HUDEP-2 (cell line): ENCODE results near the gene NKPD1.
A peak's percentile ranks its signal among the peaks of the same experiment; 100 is the strongest.

Source experiments
- DNase-seq, 76 experiments: peaks; one replicate each; lab custom pipeline; 2025; ENCODE audit not compliant: unreplicated experiment in 76 of 76; lab: John Stamatoyannopoulos, UW

NKPD1 gene

DNA sequence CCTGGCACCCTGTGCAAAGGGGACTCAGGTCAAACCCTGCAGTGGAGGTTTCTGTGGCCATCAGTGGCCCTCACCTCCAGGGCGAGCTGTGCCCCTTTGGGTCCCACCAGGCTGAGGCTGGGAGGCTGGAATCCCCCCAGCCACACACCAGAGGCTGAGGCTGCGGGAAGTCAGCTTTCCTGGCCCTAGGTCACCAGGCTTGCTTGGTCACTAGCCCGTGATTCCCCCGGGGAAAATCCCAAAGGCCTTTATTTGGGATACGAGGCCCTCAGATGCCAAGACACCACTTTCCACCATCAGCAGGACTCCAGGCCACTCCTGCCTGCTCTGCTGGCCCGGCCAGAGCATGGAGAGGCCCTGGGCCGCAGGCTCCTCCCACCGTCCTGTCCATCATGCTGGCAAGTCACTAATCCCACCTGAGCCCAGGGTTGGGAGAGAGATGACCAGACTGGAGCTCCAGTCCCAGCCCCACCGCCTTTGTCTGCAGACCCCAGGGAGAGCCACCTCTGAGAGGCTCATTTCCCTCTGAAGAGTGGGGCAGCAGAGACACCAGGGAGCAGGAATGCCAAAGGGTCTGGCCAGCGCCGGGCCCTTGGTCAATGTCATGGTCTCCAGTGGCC lies 4.7 kb downstream of the NKPD1 start:
- DNase-seq = no peak

DNA sequence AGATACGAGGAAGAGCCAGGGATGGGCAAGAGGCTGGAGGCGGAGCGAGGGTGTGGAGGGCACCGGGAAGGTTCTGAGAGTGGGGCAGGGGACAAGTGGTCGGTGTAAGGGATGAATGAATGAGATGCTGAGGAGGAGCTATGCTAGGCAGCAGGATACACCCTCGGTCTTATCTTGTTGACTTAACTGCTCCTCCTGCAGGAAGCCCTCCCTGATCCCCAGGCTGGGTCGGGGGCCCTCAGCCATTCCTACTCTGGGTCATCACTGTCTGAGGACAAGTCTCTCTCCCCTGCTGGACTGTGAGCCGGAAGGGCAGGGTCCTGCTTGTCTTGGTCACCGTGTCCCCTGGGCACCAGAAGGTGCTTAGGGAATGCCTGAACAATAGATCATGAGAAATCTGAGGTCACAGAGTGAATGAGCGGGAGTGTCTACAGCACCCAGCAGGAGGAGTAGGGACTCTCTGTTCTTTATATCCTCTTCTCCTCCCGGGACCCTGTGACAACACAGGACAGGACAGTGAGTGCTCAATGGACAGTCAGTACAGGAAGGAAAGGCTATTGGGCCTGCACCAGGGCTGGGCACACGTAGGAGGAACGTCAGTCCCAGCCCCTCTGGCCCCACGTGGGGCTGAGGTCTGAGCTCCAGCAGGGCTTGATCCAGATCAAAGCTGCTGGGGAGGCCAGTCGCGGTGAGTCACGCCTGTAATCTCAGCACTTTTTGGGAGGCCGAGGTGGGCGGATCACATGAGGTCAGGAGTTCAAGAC lies 6.5 kb downstream of the NKPD1 start:
- DNase-seq = peak in 72 of 76 experiments; percentile 32 to 95 (median 78)

DNA sequence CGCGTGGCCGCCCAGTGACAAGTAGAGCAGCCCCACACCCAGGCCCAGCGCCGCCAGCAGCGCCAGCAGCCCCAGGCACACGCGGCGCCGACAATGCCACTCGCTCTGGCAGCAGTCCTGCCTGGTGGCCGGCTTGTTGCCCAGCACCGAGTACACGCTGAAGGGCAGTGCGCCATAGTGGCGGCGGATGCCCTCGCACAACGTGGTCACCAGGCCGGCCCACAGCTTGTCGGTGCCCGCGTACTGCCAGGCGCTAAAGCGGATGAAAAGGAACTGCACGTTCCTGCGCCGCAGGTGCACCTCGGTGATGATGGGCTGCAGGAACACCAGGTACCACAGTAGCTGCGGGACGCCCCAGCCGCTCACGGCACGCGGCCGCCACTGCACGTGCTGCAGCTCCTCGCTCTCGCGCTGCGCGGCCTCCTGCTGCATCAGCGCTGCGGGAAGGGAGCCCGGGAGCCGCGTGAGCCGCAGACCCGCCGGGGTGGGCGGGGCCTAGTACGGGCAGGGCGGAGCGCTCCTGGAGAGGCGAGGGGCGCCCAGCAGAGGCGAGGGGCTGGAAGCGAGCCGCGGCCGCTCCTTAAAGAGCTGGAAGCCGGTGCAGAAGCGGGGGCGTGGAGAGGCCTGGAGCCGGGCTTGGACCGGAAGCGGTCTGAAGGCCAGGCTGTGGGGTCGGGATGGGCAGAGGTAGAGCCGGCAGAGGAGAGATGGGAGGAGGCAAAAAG lies 7.3 kb downstream of the NKPD1 start:
- peak in 64 of 76 experiments; percentile 22 to 84 (median 60) for DNase-seq

DNA sequence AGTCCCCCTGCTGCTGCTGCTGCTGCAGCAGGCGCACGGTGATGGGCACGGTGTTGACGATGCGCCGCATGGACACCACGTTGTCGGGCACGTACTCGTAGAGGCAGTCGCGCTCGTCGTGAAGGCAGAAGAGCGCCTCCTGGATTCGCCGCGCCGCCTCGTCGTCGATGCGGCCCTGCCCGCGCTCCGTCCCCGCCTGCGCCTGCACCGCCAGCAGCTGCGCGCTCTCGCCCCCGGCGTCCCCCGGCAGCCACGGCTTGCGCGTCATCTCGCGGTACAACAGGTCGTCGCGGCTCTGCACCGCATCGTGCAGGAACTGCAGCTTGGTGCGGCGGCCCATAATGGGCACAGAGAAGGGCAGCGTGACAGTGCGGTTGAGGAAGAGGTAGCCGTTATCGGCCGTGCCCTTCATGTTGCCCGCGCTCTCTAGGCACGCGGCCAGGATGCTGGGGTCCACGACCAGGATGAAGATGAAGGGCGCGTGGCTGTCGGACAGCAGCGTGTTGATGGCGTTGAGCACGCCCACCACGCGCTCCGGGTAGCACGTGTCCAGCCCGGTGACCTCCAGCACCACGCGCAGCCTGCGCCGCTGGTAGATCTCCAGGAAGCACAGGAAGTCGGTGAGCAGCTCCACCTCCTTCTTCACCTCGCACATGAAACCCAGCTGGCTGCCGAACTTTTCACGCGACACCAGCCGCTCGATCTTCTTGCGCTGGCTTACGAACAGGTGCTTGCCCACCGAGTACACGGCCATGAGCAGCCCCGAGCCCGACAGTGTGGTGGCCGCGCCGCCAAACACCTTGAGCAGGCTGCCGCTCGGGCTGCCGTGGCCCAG lies 8.1 kb downstream of the NKPD1 start:
- peak in 75 of 76 experiments; percentile 39 to 97 (median 75) for DNase-seq

DNA sequence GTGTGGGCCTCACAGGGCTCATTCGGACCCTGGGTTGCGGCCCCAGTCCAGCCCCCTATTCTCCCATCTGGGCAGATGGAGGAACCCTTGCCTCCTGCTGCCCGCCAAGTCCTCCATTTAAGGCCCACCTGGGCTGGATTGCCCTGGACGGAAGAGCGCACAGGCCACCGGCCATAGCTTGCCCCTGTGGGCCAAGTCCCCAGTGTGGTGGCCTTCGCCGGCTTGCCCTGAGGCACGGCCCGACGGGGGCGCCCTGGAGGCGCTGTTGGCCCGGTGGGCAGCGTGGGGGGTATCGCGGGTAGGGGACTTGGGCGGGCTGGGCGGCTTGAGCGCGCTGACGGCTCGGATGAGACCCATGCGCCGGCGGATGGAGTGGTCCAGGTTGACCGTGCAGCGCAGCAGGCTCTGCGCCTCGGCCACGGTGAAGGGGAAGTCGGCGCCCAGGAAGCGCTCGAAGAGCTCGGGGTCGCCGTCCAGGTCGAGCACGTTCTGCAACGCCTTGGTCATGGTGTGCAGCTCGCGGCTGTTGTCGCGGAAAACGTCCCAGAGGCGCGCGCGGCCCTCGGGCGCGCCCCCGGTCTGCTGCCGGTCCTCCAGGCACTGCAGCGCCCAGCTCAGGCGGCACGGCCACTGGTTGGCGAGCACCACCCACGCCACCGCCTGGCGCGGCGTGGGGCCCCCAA lies 8.8 kb downstream of the NKPD1 start:
- DNase-seq = peak in 8 of 76 experiments; percentile 23 to 67 (median 54)

DNA sequence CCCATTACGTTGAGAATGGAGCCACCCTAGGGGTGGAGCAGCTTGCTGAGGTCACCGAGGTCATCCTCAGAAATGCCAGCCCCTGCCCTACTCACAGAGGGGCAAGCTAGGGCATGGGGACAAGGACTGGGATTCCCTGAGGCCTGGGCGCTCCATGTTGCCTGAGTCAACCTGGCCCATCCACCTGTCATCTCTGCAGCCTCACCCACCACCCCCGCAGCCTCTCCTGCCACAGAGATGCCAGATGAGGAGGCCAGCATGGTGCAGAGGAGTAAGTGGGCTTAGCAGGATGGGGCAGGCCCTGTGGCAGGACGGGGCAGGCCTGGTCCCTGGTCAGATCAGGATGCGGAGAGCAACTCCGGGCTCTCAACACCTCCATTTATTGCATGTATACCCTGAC lies 9.5 kb downstream of the NKPD1 start:
- peak in 3 of 76 experiments; percentile 16 to 35 (median 31) for DNase-seq

DNA sequence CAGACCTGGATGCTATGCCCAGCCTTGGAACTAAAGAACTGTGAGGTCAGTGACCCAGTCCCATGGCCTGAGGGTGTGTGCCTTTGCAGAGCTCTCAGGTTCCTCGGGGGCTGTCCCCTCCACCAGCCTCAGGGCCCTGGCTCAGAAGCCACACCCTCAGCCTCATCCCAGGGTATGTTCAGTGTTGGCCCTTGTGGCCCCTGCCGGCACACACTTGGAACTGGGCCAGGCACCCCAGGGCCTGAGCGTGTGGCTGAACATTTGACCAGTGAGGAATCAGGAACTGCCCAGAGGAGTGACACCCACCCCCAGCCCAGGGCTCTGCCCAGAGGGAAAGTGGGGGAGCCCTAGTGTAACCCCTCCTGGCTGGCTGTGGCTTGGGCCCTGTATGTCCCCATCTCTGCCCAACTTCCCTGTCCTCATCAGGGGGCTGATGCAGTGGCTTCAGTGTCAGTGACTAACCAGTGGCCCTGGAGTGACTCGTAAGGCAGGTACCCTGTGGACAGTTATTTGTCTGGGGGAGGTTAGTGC lies 10.0 kb downstream of the NKPD1 start:
- peak in 27 of 76 experiments; percentile 8 to 67 (median 39) for DNase-seq

DNA sequence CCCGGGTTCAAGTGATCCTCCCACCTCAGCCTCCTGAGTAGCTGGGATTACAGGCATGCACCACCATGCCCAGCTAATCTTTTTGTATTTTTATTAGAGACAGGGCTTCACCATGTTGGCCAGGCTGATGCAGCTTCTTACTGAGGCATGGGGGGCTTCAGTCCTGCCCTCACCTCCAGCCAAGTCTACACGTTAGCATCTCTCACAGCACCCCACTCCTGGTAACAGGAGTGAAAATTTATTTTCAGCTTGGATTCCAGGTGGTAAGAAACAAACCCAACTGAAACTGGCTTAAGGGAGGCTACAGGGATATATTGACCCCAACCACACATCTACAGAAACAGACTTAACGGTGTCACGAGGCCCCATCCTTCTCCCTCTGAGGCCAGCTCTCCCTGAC lies 10.6 kb downstream of the NKPD1 start:
- no peak for DNase-seq

DNA sequence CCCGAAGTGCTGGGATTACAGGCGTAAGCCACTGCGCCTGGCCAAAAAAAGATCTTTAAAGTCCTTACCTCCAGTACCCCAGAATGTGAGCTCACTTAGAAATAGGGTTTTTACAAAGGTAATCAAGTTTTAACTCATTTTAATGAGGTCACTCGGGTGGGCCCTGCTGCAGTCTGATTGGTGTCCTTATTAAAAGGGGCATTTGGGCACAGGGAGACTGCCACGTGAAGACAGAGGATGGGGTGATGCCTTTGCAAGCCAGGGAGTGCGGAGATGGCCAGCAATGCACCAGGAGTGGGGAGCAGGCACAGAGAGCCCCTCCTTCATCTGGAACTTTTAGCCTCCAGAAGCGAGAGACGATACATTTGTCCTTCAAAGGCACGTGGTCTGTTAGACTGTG lies 11.7 kb downstream of the NKPD1 start:
- no peak for DNase-seq

DNA sequence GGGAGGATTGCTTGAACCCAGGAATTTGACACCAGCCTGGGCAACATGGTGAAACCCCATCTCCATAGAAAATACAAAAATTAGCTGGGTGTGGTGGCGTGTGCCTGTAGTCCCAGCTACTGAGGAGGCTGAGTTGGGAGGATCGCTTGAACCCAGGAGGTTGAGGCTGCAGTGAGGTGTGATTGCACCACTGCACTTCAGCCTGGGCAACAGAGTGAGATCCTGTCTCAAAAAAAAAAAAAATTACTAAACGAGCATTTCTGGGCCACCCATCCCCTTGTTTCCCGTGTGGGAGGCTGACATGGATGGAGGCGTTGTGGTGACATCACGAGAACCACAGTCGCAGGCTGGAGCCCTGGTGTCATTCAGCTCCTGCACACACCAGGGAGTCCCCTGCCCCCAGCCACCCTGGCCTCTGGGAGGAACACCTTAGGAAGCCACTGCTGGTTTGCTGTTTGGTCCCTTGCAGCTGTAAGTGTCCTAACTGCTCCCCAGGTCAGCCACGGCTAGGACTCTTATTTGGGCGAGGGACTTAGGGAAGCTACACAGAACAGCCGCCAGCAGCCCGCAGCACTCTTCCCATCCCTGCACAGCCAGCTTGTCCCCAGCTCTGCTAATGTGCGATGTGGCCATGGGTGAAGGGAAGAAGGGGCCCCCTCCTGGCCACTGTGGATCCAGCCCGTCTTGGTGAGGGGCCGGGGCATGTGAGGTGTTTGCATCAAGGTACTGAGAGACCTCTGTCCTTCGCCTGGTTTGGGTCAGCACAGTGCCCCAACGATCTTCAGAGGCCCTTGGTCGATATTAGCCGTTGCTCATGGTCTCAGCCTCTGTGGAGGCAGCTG lies 12.7 kb downstream of the NKPD1 start:
- DNase-seq = no peak

DNA sequence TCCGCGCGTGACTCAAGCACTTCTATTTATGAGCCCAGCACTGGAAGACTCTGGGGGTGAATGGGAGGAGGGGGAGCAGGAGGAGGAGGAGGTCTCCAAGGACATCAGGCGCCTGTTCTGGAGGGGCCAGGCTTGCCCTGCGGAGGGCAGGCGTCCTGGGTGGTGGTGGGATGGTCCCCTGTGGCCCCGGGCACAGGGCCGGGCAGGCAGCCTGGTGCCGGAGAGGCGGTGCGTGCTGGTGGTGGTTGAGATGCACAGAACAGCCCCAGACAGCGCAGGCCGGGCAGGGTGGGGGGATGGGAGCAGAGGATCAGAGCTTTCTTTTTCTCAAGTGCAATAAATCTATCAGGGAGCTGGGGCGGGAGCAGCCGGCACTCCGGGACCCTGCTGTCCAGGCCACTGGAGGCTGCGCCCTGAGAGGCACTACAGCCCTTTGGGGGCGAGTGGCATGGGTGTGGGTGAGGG lies 14.0 kb downstream of the NKPD1 start:
- no peak for DNase-seq

DNA sequence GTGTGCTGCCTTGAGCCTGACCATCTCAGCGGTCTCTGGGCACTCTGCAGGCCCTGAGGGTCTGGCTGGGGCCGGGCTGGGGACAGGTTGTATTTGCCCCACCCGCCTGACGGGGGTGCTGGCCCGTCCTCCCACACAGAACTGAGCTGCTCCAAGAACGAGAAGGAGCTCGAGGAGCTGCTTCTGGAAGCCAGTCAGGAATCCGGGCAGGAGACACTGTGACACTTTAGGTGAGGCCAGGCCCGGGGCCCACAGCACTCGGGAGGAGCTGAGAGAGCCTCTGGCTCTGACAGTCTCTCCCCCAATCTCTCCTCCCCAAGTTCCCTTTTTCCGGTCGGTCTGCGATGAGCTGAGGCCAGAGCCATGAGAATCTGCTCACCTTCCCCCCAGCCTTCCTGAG lies 14.5 kb downstream of the NKPD1 start:
- DNase-seq = no peak

DNA sequence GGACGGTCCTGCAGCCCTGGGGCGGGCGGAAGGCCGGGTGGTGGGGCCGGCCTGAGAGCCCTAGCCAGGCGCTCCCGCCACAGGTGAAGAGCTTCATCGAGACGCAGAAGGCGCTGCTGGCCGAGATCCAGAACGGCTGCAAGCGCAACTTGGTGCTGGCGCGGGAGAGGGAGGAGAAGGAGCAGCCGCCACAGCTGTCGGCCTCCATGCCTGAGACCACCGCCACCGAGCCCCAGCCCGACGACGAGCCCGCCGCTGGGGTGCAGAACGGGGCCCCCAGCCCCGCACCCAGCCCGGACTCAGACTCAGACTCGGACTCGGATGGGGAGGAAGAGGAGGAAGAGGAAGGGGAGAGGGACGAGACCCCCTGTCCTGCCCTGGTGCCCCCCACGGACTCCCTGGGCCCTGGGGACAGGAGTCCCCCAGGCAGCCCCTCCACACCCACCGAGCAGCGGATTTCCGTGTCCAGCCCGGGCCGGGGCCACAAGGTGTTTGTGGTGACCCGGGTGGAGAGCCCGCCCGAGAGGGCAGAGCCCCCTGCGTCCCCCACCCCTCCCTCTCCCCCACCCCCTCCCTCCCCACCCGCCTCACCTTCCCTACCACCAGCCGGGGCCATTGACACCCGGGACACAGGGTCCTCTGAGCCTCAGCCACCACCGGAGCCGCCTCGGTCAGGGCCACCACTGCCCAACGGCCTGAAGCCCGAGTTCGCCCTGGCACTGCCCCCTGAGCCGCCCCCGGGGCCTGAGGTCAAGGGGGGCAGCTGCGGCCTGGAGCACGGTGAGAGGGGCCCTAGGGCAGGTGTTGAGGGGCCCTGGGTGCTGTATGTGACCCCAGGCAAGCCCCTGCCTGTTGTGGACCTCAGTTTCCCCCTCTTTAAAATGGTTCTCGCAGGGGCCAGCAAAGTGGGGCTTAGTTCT lies 15.3 kb downstream of the NKPD1 start:
- DNase-seq = no peak

DNA sequence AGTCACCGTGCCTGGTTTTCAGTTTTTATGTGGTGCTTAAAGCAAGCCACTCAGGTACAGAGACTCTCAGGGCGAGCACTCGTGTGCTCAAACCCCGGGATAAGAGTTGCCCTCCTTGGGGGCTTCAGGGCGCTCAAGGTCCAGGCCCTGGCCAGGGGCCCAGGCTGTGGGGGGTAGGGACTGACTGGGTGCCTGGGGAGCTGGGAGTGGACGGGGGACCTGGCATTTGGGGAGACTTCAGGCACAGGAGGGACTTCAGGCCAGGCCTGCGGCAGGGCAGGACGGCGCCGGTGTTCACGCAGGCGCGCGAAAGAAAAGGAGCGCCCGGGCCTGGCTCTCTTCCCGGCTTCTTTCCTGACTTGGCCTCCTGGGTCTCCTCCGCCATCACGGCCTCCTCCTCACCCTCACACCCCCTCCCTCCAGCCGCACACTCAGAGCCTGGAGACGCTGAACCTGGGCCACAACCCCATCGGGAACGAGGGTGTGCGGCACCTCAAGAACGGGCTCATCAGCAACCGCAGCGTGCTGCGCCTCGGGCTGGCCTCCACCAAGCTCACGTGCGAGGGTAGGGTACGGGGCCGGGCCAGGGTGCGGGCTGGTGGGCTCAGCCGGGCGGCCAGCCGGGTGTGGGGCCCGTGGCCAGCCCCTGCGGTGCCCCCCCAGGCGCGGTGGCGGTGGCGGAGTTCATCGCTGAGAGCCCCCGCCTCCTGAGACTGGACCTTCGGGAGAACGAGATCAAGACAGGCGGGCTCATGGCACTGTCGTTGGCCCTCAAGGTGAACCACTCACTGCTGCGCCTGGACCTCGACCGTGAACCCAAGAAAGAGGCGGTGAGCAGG lies 16.1 kb downstream of the NKPD1 start:
- no peak for DNase-seq

DNA sequence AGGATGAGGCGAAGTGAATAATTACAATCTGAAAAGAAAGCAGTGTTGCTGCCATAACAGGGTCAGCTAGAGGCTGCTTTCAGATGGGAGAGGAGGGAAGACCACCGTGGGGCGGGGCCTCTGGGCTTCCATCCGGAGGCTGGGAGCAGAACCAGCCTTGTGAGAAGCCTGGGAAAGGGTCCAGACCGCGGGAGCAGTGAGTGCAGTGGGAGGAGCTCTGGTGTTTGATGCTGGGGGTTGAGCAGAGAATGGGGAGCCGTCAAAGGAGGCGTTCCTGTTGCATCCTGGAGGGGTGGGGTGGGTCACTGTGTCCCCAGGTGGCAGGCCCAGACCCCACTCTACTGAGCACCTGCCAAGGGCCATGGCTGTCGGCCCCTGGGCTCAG lies 18.1 kb downstream of the NKPD1 start:
- no peak for DNase-seq

DNA sequence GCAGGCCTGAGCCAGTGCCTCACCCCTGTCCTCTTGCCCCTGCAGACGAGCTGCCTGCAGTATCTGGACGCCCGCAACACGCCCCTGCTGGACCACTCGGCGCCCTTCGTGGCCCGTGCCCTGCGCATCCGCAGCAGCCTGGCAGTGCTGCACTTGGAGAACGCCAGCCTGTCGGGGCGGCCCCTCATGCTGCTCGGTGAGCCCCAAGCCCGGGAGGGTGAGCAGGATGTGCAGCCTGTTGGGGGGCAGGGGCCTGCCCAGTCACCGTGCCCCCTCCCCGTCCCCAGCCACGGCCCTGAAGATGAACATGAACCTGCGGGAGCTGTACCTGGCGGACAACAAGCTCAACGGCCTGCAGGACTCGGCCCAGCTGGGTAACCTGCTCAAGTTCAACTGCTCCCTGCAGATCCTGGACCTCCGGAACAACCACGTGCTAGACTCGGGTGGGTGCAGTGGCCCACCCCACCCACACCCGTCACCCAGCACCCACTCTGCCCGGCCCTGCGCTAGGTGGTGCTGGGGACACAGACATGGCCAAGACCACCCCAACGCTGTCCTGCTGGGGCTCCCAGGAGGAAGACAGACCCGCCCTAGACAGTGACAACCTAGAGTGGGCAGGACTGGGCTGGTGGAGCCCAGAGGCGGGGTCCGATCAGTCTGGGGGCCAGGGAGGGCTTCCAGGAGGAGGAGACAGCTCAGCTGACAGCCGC lies 18.6 kb downstream of the NKPD1 start:
- DNase-seq = no peak
